RWPE1 (cell line): ENCODE measurements around the gene EML1.

Experiments used
- CTCF ChIA-PET: fragments of 350-600 bp; sonication (Branson Sonifier 250); formaldehyde crosslinking; extraction: SDS; loops from one replicate; lab custom pipeline; 2021; lab: Yijun Ruan, JAX
- POLR2A ChIA-PET: fragments of 400-600 bp; formaldehyde crosslinking; extraction: SDS; loops from one replicate; lab custom pipeline; 2020; ENCODE audit warnings: antibody characterized with exemption; ENCODE audit not compliant: low non-redundant PET; lab: Yijun Ruan, JAX
- DNase-seq: peaks from one replicate; pipeline ENCODE4 v3.0.0; 2012; ENCODE audit warnings: low spot score
- H3K27ac ChIP-seq: fragments of 450-650 bp; 2 replicates; pipeline ENCODE4 v1.5.1; 2017
- CTCF ChIP-seq: fragments of 450-650 bp; conservative IDR thresholded peaks from 2 replicates; pipeline ENCODE4 v1.5.1; 2017; ENCODE audit warnings: low read depth, mild to moderate bottlenecking

The EML1 gene

GRCh38 chr14:99840265-99840664 is 47.1 kb downstream of the EML1 start:
- no peak overlapping the region for H3K27ac ChIP-seq
- no peak for TF ChIP-seq CTCF
- DNase-seq: no peak
- ChIA-PET CTCF (interaction anchor here (0.6 kb wide), 1 partner anchor 13 kb away, joined by 3 read pairs; no protein-coding TSS in a partner anchor), POLR2A (no interaction called here)

- ChIA-PET CTCF (interaction anchor here (0.6 to 0.7 kb wide), 3 partner anchors 13 to 95 kb away, joined by 3 to 4 read pairs (median 3); no protein-coding TSS in a partner anchor), POLR2A (no interaction called here)
- TF ChIP-seq CTCF: no peak
- no peak overlapping the region for H3K27ac ChIP-seq
- DNase-seq: no peak
These were observed 47.6 kb downstream of the EML1 start for GRCh38 chr14:99840774-99841305.

- no peak for DNase-seq
- CTCF ChIA-PET: interaction anchor here (0.6 to 0.7 kb wide), 2 partner anchors 55 to 96 kb away, joined by 3 read pairs; no protein-coding TSS in a partner anchor
- no peak for TF ChIP-seq CTCF
- no peak overlapping the region for H3K27ac ChIP-seq
- POLR2A ChIA-PET: no interaction called here
These were observed 48.3 kb downstream of the EML1 start for GRCh38 chr14:99841436-99842071.

- POLR2A ChIA-PET: no interaction called here
- TF ChIP-seq CTCF: no peak
- DNase-seq: no peak
- CTCF ChIA-PET: interaction anchor here (0.6 kb wide), 1 partner anchor 55 kb away, joined by 3 read pairs; no protein-coding TSS in a partner anchor
- no peak overlapping the region for H3K27ac ChIP-seq
These were observed 48.9 kb downstream of the EML1 start for GRCh38 chr14:99842141-99842540.

- POLR2A ChIA-PET: no interaction called here
- CTCF ChIA-PET: interaction anchor here (1.0 kb wide), 1 partner anchor 11 kb away, joined by 5 read pairs; no protein-coding TSS in a partner anchor
- no peak for DNase-seq
- no peak overlapping the region for H3K27ac ChIP-seq
- TF ChIP-seq CTCF: no peak
These were observed 53.6 kb downstream of the EML1 start for GRCh38 chr14:99846808-99847207.

- H3K27ac ChIP-seq: no peak overlapping the region
- DNase-seq: no peak
- TF ChIP-seq CTCF: no peak
- CTCF ChIA-PET: no interaction called here
- POLR2A ChIA-PET: no interaction called here
These were observed 57.5 kb downstream of the EML1 start for GRCh38 chr14:99850709-99851108.
